Aorta (tissue), 5 donors: ENCODE results near the gene INCA1. TPM values are rescaled to one million over a fixed set of nuclear protein-coding genes. Genes with fewer than 3 reads are reported as not detected.

Source experiments
- ATAC-seq: fragments of 200-7000 bp; cut with Tn5 transposase; one replicate; pipeline ENCODE4 v1.9.1; 2022; ENCODE audit warnings: moderate library complexity; ENCODE audit not compliant: low FRiP score
- DNase-seq, 2 donors: peaks; one replicate each; pipeline ENCODE4 v3.0.0-alpha.2; 2020
- H3K27ac ChIP-seq, 2 donors: one replicate each; pipeline ENCODE4 v1.5.1; 2013; ENCODE audit warnings: low read length in 2 of 2, mild to moderate bottlenecking in 2 of 2, moderate library complexity in 2 of 2, control low read depth in 1 of 2, inconsistent platforms in 1 of 2, low read depth in 1 of 2
- H3K27me3 ChIP-seq, 2 donors: one replicate each; pipeline ENCODE4 v1.6.1; 2013; ENCODE audit warnings: control low read depth in 1 of 2, low read length in 1 of 2, mild to moderate bottlenecking in 1 of 2, moderate library complexity in 1 of 2; ENCODE audit not compliant: insufficient read depth in 2 of 2, control insufficient read depth in 1 of 2
- H3K36me3 ChIP-seq, 2 donors: one replicate each; pipeline ENCODE4 v1.6.1; 2013; ENCODE audit warnings: control low read depth in 1 of 2, low read length in 1 of 2, mild to moderate bottlenecking in 1 of 2; ENCODE audit not compliant: insufficient read depth in 2 of 2, control insufficient read depth in 1 of 2
- H3K4me1 ChIP-seq, 2 donors: one replicate each; pipeline ENCODE4 v1.6.1; 2013; ENCODE audit warnings: low read length in 2 of 2, control low read depth in 1 of 2, mild to moderate bottlenecking in 1 of 2, moderate library complexity in 1 of 2; ENCODE audit not compliant: insufficient read depth in 2 of 2, control insufficient read depth in 1 of 2
- H3K4me3 ChIP-seq, 2 donors: one replicate each; pipeline ENCODE4 v1.5.1; 2013; ENCODE audit warnings: low read length in 2 of 2, control low read depth in 1 of 2, mild to moderate bottlenecking in 1 of 2
- H3K9me3 ChIP-seq: one replicate; pipeline ENCODE4 v1.6.1; 2013; ENCODE audit warnings: mild to moderate bottlenecking, low read length; ENCODE audit not compliant: control insufficient read depth
- WGBS, 2 donors: extraction: QIAGEN DNeasy Blood & Tissue Kit; methylation state at CpG; one replicate each; pipeline ENCODE4 v1.1.7; 2013; 5-methylcytosine and 5-hydroxymethylcytosine counted together
- intact Hi-C, 2 donors: fragments of 100-400 bp; cut with DNase I; formaldehyde crosslinking; loops; one replicate each; pipeline versions ENCODE4 v1.14.2 to v1.15.0; 2022
- polyA plus RNA-seq, 2 donors: library from polyadenylated mRNA; stranded (reverse); fragments of 200-250 nt; gene quantifications; one replicate each; pipeline ENCODE4 v1.2.3, GENCODE V29; 2013
- total RNA-seq, 2 donors: library from RNA; stranded (reverse); fragmentation: NEBNext Ultra II Directional; extraction: Animal tissue kit (Norgen Biotek cat#: 25700); gene quantifications; one replicate each; pipeline ENCODE4 v1.2.1, GENCODE V29; 2021
- donor health status: healthy with polysubstance abuse.
- donor health status: Bipolar disorder and iron deficiency.
- donor health status: DM: no; HTN: no; CAD: no.
- donor health status: DM: no; HTN: no; CAD: no.
- donor health status: DM: yes; HTN: yes; CAD: no.

INCA1 gene
- total and polyA plus RNA-seq, 4 donors: 1.2 to 4.9 (median 1.6) TPM

GRCh38 chr17:4970273-4970672 lies 27.0 kb downstream of the INCA1 start:
- H3K4me3 ChIP-seq: no peak overlapping the region
- DNase-seq: no peak
- no peaks in the 10 kb centered on the region for H3K9me3 ChIP-seq
- H3K27ac ChIP-seq: no peak overlapping the region
- peaks cover 0 to 2% of the 10 kb centered on the region in 2 donors for H3K4me1 ChIP-seq
- intact Hi-C loops: no loop called here
- H3K27me3 ChIP-seq: no peaks in the 10 kb centered on the region
- 89 to 92% methylated on average over 8 of the region's 8 CpGs for WGBS, 2 donors
- ATAC-seq: no peak
- H3K36me3 ChIP-seq: peaks cover 0 to 7% of the 10 kb centered on the region in 2 donors

GRCh38 chr17:4969551-4970173 lies 27.7 kb downstream of the INCA1 start:
- DNase-seq (no peak), ATAC-seq (no peak)
- Histone ChIP-seq H3K27me3 (no peaks in the 10 kb centered on the region), H3K27ac (no peak overlapping the region), H3K4me3 (no peak overlapping the region), H3K4me1 (peaks cover 0 to 2% of the 10 kb centered on the region in 2 donors), H3K36me3 (peaks cover 0 to 7% of the 10 kb centered on the region in 2 donors), H3K9me3 (no peaks in the 10 kb centered on the region)
- WGBS, 2 donors: 83 to 84% methylated on average over 16 of the region's 16 CpGs
- intact Hi-C loops: no loop called here

GRCh38 chr17:4969047-4969550 lies 28.2 kb downstream of the INCA1 start:
- intact Hi-C loops: no loop called here
- WGBS, 2 donors: 59 to 63% methylated on average over 15 of the region's 15 CpGs
- H3K36me3 ChIP-seq: peaks cover 0 to 5% of the 10 kb centered on the region in 2 donors
- no peaks in the 10 kb centered on the region for H3K27me3 ChIP-seq
- no peak overlapping the region for H3K4me3 ChIP-seq
- ATAC-seq (no peak), DNase-seq (peak in 1 of 2 donors; percentile 84)
- H3K9me3 ChIP-seq: no peaks in the 10 kb centered on the region
- H3K27ac ChIP-seq: peak overlapping the region in 1 of 2 donors; percentile 29
- peaks cover 0 to 2% of the 10 kb centered on the region in 2 donors for H3K4me1 ChIP-seq

GRCh38 chr17:4968486-4969046 lies 28.8 kb downstream of the INCA1 start:
- Histone ChIP-seq H3K4me1 (peaks cover 0 to 2% of the 10 kb centered on the region in 2 donors), H3K27me3 (no peaks in the 10 kb centered on the region), H3K4me3 (no peak overlapping the region), H3K27ac (peak overlapping the region in 1 of 2 donors; percentile 72), H3K36me3 (peaks cover 0 to 5% of the 10 kb centered on the region in 2 donors), H3K9me3 (no peaks in the 10 kb centered on the region)
- intact Hi-C loops: no loop called here
- WGBS, 2 donors: 24 to 28% methylated on average over 23 of the region's 23 CpGs
- ATAC-seq (no peak), DNase-seq (peak in 1 of 2 donors; percentile 61)

- H3K9me3 ChIP-seq: no peaks in the 10 kb centered on the region
- no peaks in the 10 kb centered on the region for H3K27me3 ChIP-seq
- H3K4me3 ChIP-seq: peak within 1 kb of the TSS; percentile 65
- H3K36me3 ChIP-seq: peaks cover 0 to 3% of the 10 kb centered on the region in 2 donors
- DNase-seq (peak; percentile 95 to 97), ATAC-seq (peak; percentile 94)
- WGBS, 2 donors: 0 to 1% methylated on average over 64 to 66 of the region's 66 CpGs
- peaks cover 0 to 2% of the 10 kb centered on the region in 2 donors for H3K4me1 ChIP-seq
- peak within 1 kb of the TSS; percentile 10 to 86 for H3K27ac ChIP-seq
- intact Hi-C loops: loop anchor here in 1 of 2 donors (1.0 kb wide), 2 partner anchors 19 to 29 kb away; partner anchors contain the start of genes INCA1 and KIF1C
Observed at GRCh38 chr17:4967539-4968485, 29.5 kb downstream of the INCA1 start, which contains the start of gene SPAG7. SPAG7 (minus strand) TSS chr17:4967817; CDS start chr17:4967804, 13 bp downstream.

GRCh38 chr17:4966844-4967538 lies 30.3 kb downstream of the INCA1 start:
- Histone ChIP-seq H3K36me3 (peaks cover 0 to 2% of the 10 kb centered on the region in 2 donors), H3K4me1 (peaks cover 0 to 2% of the 10 kb centered on the region in 2 donors), H3K4me3 (peak overlapping the region; percentile 51 to 65), H3K27ac (peak overlapping the region in 1 of 2 donors; percentile 62), H3K27me3 (no peaks in the 10 kb centered on the region), H3K9me3 (no peaks in the 10 kb centered on the region)
- intact Hi-C loops: loop anchor here in 1 of 2 donors (1.0 kb wide), 2 partner anchors 18 to 30 kb away; partner anchors contain the start of genes INCA1 and KIF1C
- DNase-seq: peak; percentile 97 to 99
- 0% methylated on average over 42 of the region's 42 CpGs for WGBS, 2 donors
- peak; percentile 96 for ATAC-seq

GRCh38 chr17:4965311-4965986 lies 31.9 kb downstream of the INCA1 start:
- WGBS, 2 donors: 96 to 97% methylated on average over 15 of the region's 15 CpGs
- Histone ChIP-seq H3K27me3 (no peaks in the 10 kb centered on the region), H3K9me3 (no peaks in the 10 kb centered on the region), H3K27ac (no peak overlapping the region), H3K36me3 (peaks cover 0 to 2% of the 10 kb centered on the region in 2 donors), H3K4me3 (no peak overlapping the region), H3K4me1 (peaks cover 0 to 2% of the 10 kb centered on the region in 2 donors)
- DNase-seq (no peak), ATAC-seq (no peak)
- intact Hi-C loops: no loop called here
